Thyroid gland (tissue), 4 donors: ENCODE data around the gene GTF2F2.

Source experiments
- POLR2A ChIP-seq, 2 donors: fragments of 450-650 bp; IDR thresholded peaks; one replicate each; pipeline ENCODE4 v1.6.1; 2017; ENCODE audit warnings: antibody characterized with exemption in 2 of 2, mild to moderate bottlenecking in 2 of 2, moderate library complexity in 1 of 2
- TF ChIP-seq, protein P1 (sequence below), 6 experiments: fragments of 200-600 bp in 3 of 6; fragments of 450-650 bp in 3 of 6; sonication (generic) in 3 of 6; IDR thresholded peaks; one replicate each; pipeline ENCODE4 v1.5.1; 2016 to 2019; ENCODE audit warnings: antibody characterized with exemption in 6 of 6, mild to moderate bottlenecking in 2 of 6, inconsistent platforms in 1 of 6, moderate library complexity in 1 of 6

DNA sequence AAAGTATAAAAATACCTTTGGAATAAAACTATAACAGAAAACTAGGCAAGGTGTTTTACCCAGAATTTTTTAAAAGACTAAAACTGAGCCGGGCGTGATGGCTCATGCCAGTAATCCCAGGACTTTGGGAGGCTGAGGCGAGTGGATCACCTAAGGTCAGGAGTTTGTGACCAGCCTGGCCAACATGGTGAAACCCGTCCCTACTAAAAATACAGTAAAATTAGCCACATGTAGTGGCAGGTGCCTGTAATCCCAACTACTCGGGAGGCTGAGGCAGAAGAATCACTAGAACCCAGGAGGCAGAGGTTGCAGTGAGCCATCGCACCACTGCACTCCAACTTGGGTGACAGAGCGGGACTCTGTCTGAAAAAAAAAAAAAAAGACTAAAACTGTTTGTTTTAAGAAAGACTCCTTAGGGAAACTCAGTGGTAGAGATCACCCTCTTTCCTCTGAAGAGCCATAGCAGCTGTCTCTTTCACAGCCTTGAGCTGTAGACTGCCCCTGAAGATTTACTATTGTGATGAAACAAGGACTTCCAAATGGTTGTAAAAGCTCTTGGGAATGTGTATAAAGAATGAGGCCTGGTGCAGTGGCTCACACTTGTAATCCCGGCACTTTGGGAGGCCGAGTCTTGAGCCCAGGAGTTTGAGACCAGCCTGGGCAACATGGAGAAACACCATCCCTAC lies 95.2 kb downstream of the GTF2F2 start:
- TF ChIP-seq, protein P1, sequence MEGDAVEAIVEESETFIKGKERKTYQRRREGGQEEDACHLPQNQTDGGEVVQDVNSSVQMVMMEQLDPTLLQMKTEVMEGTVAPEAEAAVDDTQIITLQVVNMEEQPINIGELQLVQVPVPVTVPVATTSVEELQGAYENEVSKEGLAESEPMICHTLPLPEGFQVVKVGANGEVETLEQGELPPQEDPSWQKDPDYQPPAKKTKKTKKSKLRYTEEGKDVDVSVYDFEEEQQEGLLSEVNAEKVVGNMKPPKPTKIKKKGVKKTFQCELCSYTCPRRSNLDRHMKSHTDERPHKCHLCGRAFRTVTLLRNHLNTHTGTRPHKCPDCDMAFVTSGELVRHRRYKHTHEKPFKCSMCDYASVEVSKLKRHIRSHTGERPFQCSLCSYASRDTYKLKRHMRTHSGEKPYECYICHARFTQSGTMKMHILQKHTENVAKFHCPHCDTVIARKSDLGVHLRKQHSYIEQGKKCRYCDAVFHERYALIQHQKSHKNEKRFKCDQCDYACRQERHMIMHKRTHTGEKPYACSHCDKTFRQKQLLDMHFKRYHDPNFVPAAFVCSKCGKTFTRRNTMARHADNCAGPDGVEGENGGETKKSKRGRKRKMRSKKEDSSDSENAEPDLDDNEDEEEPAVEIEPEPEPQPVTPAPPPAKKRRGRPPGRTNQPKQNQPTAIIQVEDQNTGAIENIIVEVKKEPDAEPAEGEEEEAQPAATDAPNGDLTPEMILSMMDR (IDR thresholded peaks at IDR 0.05), result no peak
- TF ChIP-seq POLR2A (IDR thresholded peaks at IDR 0.05), result no peak
